Right hindlimb (tissue), 1 donor: Measurements from ENCODE around the gene DMBX1.

Source experiments
- DNase-seq: peaks from one replicate; pipeline ENCODE4 v3.0.0-alpha.2; 2018

Gene DMBX1

GRCh38 chr1:46484783-46485490 lies 4.7 kb upstream of the DMBX1 start:
- no peak for DNase-seq

- DNase-seq = no peak
Measured at GRCh38 chr1:46485564-46486431, 3.8 kb upstream of the DMBX1 start.

- no peak for DNase-seq
Measured at GRCh38 chr1:46486432-46487015, 3.1 kb upstream of the DMBX1 start.

GRCh38 chr1:46487818-46488218 lies 1.8 kb upstream of the DMBX1 start:
- no peak for DNase-seq

GRCh38 chr1:46488343-46489168 lies 1.1 kb upstream of the DMBX1 start:
- no peak for DNase-seq

GRCh38 chr1:46489169-46489637 lies 433 bp upstream of the DMBX1 start:
- no peak for DNase-seq

GRCh38 chr1:46490406-46490655 lies 695 bp downstream of the DMBX1 start:
- no peak for DNase-seq

- DNase-seq = peak; percentile 38
Measured at GRCh38 chr1:46490656-46491442, 1.2 kb downstream of the DMBX1 start.

- no peak for DNase-seq
Measured at GRCh38 chr1:46491443-46492268, 2.0 kb downstream of the DMBX1 start.

GRCh38 chr1:46492269-46492853 lies 2.7 kb downstream of the DMBX1 start:
- DNase-seq = no peak

- no peak for DNase-seq
Measured at GRCh38 chr1:46492871-46493270, 3.2 kb downstream of the DMBX1 start.

GRCh38 chr1:46493316-46494032 lies 3.8 kb downstream of the DMBX1 start:
- DNase-seq = no peak

GRCh38 chr1:46494910-46495309 lies 5.3 kb downstream of the DMBX1 start:
- DNase-seq = no peak

- DNase-seq = no peak
Measured at GRCh38 chr1:46495778-46496177, 6.1 kb downstream of the DMBX1 start.

GRCh38 chr1:46496505-46496904 lies 6.9 kb downstream of the DMBX1 start:
- DNase-seq = no peak

GRCh38 chr1:46497020-46497419 lies 7.4 kb downstream of the DMBX1 start:
- no peak for DNase-seq

- no peak for DNase-seq
Measured at GRCh38 chr1:46497665-46498064, 8.0 kb downstream of the DMBX1 start.

GRCh38 chr1:46501528-46501927 lies 11.9 kb downstream of the DMBX1 start:
- DNase-seq = no peak

GRCh38 chr1:46503421-46503820 lies 13.8 kb downstream of the DMBX1 start:
- no peak for DNase-seq
